ENCODE data around the gene DBF4B.
"Not testable (repeated sequence)": the region's sequence is repeated elsewhere in the genome, so short reads cannot be mapped to it uniquely, and the experiment has no call there.

The DBF4B gene, protein sequence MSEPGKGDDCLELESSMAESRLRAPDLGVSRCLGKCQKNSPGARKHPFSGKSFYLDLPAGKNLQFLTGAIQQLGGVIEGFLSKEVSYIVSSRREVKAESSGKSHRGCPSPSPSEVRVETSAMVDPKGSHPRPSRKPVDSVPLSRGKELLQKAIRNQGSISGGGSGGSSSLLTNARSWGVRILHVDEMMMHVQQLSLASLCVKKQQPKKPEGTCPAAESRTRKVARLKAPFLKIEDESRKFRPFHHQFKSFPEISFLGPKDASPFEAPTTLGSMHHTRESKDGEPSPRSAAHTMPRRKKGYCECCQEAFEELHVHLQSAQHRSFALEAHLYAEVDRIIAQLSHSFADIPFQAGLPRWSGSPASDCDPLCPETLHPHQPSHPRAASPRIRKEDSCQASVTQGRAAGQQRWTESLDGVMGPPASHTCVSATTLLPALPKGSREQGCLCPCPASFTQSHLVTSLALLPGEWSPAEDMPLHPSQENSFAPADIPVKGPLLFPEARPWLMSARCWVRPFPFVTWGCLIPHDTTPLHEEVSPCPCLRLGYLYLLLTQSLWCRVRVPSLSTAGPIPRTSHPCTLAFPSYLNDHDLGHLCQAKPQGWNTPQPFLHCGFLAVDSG

DNA sequence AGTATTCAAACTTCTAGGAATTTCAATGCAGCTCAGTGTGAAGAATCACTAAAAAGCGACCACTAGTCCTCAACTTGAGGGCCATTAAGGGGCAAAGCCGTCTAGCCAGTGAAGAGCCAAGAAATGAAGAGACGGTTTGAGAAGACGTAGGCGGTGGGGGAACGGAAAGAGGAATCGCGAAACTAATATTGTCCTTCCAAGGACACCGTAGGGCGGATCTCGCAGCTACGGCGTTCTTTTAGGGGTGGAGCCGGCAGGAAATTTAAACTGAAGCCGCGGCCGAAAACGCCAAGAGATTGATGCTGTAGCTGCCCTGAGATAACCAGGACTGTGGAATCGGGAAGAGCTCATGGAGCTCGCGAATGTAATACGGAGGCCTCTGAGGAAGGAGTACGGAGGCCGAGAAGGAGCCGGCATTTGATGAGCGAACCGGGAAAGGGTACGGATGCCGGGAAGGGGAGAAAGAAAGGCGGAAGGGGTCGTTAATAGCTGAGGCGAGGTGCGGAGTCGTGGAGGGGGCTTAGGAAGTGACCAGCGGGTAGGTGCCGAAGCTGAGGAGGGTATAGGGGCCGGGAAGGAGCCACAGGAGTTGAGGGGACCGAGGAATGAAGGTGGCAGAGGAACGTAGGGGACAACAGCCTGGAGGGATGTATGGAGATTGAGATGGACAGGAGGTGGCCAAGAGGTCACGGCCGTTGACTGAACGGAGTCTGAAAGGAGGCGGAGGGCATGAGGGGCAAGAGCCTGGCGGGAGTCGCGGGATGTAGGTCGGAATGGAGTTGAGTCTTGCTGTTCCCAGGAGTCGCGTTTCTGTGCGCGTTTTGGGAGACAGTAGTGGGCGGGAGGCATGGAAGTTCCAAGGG lies at the start of gene DBF4B:
Gene DBF4B (plus strand): TSS at position 265 of the 863 bp plus-strand sequence. CDS start 156 bp downstream, at position 421.
- peak; percentile 94 for DNase-seq (ENCODE audit: low read depth)

DNA sequence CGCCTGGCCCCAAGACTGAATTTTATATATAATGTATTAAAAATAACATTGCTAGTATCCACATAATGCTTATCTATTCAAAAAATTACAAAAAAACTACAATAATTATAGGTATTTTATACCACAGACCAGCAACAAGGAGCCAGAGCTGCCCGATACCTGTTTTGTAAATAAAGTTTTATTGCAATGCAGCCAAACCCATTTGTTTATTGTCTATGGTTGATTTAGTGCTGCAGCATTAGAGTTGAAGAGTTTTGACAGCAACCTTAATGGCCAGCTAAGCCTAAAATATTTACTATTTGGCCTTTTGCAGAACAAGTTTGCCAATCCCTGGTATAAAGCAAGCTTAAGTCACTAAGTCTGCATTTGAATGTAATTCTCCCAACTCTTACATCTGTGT lies 46.6 kb upstream of the DBF4B start:
- no peak for DNase-seq (ENCODE audit: low read depth)

DNA sequence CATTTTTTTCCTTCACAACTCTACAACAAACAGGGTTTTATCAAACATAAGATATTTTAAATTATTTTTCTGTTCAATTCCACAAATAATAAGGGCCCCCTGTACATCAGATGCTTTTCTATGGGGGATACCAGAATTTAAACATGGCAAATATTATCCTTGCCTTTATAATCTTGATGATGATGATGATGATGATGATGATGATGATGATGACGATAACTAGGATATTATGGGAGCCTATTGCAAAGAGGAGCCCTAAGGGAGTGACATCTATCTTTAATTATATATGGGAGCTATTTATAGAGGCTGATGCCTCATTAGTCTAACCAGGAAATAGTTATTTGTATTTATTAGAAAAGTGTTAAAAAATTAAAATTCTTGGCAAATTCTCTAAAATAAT lies 45.4 kb upstream of the DBF4B start:
- DNase-seq (ENCODE audit: low read depth), result no peak

DNA sequence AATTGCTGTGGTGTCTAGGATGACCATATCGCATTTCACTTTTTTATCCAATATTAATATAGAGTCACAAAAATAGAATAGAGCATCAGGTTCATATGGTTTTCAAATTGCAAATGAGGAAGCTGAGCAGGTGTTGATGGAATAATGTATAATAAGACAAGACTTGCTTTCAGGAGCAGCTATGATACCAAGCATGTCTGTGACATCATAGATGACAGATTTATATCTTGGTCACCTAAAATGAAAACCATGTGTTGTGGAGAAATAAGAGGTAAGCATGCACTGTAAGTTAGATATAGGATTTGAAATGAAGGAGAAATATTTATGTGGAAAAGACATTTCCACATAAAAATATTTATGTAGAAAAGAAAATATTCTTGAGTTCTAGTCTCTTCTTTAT lies 43.6 kb upstream of the DBF4B start:
- no peak for DNase-seq (ENCODE audit: low read depth)

DNA sequence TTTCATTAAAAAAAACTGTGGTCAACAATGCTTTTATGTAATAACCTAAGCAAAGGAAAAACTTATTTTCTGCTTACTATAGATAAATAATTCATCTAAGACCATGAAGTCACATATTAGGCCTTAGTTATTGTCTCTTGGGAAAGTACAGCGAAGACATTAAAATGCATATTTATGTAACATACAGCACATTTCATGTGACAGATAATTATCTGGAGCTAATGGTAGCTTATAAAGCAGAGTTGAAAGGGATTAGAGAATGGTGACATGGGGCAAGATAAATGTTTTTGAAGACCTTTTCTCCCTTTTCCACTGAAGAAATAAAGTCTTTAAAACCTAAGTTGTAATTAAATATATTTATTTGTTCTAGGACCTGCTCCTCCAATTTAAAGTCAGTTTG lies 42.5 kb upstream of the DBF4B start:
- DNase-seq (ENCODE audit: low read depth), result no peak

DNA sequence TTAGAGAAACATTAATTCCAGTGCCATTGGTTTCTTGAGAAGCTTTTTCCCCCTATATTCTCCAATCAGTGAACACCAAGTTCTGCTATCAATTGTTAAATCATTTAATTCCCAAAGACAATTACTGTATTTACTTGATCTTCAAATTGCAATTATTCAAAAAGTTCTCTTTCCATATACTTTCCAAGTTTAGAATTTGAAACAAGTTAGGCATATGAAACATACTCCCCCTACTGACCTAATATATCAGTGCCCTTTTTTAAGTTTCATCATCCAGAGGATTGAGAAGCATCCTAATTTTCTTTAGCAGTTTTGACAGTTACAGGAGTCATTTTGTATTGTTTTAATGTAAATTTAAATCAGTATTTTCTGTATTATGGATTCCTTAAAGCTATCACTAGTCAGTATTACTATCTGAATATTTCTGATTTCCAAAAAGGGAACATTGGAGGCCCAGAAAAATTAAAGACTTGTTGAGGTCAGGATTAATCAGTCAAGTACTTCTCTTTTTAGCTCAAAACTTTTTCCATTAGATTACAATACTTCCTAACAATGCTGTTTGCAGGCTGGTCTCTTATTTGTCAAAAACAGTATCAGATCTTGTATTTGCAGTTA lies 35.9 kb upstream of the DBF4B start:
- DNase-seq (ENCODE audit: low read depth), result peak; percentile 31

DNA sequence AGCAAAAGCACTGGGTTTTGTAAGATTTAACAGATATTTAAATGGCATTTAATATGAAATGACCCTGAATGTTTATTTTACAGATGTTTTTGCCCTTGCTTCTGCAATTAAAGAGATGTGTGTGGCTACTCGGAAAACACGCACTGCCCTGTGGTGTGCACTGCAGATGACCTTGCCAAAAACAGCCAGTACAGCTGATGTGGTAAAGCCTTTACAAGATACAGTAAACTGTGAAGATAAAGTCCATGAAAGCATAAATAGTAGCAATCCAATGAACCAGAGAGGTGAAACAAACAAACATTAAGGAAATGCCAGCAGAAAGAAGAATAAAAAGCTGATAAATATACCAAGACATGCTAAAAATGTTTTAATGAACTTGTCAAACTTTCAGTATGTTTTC lies 34.6 kb upstream of the DBF4B start:
- DNase-seq (ENCODE audit: low read depth), result no peak

DNA sequence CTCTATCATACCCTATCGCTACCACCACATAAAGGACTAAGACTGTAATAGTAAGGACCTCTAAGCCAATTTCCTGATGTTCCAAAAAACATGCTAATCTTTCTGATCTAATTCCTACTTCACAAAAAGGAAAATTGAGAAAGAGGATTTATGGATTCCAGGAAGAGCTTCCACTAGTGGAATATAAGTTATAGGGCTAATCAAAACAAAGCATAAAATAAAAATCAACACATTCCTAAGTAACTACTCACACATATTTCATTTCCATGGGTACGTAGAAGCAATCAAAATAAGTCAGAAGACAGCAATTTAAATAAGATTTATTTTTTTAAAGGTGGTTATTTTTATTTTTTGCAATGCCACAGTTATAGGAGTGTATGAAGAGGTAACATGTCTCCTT lies 31.3 kb upstream of the DBF4B start:
- DNase-seq (ENCODE audit: low read depth), result peak; percentile 35

DNA sequence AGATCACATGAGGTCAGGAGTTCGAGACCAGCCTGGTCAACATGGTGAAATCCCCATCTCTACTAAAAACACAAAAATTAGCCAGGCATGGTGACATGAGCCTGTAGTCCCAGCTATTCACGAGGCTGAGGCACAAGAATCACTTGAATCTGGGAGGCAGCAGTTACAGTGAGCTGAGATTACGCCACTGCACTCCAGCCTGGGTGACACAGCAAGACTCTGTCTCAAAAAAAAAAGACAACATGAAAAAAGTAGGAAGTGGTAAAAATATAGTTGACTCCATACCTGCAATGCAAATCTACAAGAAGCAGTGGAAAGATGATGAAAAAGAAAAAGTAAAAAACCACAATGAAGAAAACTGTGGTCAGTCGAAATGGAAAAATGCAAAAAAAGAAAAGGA lies 25.2 kb upstream of the DBF4B start:
- DNase-seq (ENCODE audit: low read depth), result not testable (repeated sequence)

DNA sequence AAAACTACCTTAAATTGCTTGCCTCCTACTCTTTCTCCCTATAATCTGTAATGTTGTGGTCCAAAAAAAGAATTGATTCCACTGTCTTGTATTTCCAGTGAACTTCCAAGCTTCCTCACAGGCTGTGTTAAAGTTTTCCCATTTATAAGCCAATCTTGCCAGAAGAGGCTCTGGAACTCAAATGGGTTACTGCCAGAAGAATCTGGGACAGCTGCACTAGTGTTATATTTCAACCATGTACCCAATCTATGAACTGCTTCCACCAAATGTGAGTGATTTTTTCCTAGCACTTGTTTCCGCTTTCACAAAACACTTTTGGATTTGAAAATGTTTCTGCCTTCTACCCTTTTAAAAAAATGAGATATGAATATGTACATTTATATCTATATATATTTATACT lies 20.7 kb upstream of the DBF4B start:
- no peak for DNase-seq (ENCODE audit: low read depth)

DNA sequence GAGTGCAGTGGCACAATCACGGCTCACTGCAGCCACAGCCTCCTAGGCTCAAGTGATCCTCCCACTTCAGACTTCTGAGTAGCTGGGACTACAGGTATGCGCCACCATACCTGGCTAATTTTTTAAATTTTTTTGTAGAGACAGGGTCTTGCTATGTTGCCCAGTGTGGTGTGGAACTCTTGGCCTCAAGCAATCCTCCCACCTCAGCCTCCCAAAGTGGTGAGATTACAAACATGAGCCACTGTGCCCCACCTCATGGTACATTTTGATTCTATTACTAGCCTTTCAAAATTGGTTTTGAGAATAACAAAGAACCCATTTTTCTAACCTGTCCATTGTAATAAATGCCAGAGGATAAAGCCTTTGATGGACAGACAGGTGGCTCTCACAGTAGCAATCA lies 20.3 kb upstream of the DBF4B start:
- no peak for DNase-seq (ENCODE audit: low read depth)

DNA sequence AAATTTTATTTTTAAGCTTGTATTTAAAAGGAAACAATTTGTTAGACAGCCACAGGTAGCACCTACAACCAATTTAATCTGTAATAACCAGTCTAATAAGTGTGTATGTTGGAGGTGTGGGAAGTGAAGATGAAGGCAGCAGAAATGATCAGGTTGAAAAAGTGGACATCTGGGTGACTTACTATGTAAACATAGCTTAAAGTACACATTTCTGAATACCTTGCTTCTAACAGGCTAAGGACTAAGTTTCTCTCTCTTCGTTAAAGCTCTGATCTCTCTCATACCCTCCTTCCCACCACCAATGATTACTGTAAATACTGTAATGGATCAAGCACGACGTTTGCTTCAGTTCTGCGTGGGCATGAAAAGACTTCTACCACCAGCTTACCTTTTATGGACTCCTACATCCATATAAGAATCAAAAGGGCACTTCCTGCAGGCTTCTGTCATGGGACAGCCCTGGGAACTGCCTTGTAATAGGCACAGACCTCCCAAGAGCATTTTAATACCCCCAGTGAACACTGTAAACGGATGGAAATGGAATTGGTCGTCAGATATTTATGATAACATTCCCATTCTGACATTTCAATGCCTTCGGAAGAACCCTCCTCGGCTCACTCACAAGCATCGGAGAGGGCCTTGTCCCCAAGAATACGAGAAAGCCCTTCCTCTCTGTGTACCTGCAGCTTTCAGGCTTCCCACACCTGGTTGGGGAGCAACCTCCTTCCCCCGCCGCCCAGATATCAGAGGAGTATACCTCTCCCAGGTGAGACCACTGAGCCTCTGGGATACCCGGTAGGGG lies 19.6 kb upstream of the DBF4B start:
- no peak for DNase-seq (ENCODE audit: low read depth)

DNA sequence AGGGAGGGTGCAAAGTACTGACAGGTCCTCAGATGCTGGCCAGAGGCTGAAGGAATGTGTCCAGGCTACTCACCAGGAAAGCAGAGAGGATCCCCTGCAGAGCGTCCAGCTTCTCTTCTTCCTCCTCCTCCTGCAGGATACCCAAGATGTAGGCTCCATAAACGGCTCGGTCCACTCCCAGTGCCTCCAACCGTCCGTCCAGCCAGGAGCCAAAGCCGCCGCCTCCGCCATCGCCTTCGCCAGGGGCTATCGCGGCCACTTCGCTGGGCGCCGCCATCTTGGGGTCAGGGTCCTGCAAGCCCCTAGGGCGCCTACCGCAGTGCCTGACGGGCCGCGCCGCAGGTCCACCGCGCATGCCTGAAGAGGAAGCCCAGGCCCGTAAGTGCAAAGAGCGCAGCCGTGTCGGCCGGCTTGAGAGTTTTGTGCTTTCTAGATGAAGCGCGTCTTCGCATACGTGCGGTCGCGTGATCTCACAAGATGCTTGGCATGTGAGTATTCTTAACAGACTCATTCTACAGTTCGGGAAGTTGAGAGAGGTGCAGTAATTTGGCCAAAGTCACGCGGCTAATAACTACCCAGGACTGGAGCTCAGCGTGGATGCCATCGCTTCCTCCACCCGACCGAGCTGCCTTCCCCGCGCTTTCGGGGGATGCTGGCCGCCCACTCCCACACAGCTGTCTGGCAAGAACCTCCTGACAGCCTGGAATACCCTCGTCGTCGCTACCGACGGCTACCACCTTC lies 18.8 kb upstream of the DBF4B start, which contains the start of gene CCDC43:
Gene CCDC43 (minus strand): TSS at position 300 of the 741 bp plus-strand sequence. CDS start 23 bp downstream, at position 277.
- DNase-seq (ENCODE audit: low read depth), result peak; percentile 94

DNA sequence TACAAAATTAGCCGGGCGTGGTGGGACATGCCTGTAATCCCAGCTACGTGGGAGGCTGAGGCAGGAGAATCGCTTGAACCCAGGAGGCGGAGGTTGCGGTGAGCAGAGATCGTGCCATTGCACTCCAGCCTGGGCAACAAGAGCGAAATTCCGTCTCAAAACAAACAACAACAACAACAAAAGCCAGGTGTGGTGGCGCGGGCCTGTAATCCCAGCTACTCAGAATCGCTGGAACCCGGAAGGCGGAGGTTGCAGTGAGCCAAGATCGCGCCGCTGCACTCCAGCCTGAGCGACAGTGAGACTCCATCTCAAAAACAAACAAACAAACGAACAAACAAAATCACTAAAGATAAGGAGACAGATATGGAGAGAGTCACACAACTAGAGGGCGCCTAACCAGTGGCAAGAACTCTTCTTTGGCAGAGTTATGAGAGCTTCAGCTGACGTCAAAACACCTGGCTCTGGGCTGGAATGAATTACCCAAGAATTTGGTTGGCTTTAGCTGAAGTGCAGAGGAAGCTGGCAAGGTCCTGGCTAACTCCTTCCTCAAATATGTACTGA lies 17.6 kb upstream of the DBF4B start:
- DNase-seq (ENCODE audit: low read depth), result peak; percentile 31

DNA sequence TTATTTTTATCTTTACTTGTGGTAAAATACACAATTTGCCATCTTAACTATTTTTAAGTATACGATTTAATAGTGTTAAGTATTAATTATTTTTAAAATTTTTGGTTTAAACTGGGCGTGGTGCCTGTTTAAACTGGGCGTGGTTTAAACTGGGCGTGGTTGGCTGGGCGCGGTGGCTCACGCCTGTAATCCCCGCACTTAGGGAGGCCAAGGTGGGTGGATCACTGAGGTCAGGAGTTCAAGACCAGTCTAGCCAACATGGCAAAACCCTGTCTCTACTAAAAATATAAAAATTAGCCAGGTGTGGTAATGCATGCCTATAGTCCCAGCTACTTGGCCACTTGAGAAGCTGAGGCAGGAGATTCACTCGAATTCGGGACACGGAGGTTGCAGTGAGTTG lies 14.9 kb upstream of the DBF4B start:
- no peak for DNase-seq (ENCODE audit: low read depth)

DNA sequence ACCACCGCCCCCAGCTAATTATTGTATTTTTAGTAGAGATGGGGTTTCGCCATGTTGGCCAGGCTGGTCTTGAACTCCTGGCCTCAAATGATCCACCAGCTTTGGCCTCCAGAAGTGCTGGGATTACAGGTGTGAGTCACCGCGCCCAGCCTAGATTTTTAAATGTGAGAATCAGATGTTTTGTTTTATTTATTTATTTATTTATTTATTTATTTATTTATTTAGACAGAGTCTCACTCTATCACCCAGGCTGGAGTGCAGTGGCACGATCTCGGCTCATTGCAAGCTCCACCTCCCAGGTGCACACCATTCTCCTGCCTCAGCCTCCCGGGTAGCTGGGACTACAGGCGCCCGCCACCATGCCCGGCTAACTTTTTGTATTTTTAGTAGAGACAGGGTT lies 8.2 kb upstream of the DBF4B start:
- not testable (repeated sequence) for DNase-seq (ENCODE audit: low read depth)

DNA sequence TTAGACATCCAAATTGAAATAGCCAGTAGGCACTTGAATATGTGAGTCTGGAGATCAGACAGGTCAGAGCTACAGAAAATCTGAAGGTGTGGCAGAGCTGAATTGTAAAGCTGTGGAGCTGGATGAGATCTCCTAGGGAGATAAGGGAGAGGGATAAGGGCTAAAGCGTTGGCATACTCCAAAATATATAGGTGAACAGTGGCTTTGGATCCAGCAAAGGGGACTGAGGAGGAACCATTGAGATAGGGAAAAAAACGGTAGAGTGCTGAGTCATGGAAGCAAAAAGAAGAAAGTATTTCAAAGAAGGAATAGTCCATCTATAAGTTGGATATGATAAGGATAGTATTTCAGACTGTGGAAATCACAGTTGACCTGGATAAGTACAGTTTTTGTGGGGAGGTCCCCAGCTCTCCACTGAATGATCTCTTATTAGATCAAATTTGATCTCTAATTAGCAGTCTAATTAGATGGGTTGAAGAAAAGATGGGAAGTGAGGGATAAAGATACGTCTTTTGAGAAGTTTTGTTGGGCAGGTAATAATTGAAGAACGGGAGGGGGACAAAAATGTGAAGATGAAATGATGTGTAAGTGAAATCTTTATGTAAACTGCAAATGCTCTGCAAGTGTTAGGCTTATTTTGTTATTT lies 587 bp upstream of the DBF4B start:
- no peak for DNase-seq (ENCODE audit: low read depth)

DNA sequence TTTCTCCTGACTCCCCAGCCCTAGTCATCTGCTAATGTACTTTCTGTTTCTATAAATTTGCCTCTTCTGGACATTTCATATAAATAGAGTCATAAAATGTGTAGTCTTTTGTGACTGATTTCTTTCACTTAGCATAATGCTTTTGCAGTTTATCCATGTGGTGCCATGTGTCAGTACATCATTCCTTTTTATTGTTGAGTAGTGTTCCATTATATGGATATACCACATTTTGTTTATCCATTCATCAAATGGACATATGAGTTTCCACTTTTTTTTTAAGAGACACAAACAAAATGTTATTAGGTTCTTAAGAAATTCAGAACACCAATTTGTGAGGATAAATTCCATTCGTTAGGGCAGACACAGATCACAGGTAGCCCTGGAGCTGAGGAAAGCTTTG lies 11.0 kb downstream of the DBF4B start:
- DNase-seq (ENCODE audit: low read depth), result no peak

DNA sequence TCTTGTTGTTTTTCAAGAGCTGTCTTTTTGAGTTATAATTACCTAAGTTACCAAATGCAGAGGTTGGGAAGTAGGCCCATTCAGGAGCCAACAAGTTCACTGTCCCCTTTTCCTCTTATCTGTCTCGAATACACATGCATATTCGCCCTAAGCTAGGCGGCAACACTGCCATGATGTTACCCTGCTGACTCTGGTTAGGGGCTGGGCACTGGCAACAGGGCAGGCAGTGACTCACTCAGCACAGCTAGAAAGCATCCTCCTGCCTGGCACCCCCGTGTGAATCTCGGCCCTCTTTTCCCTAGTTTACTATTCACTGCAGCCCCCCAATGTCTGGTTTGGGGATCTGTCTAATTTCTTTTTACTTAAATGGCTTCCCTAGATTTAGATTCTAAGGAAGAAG lies 13.8 kb downstream of the DBF4B start:
- DNase-seq (ENCODE audit: low read depth), result no peak

DNA sequence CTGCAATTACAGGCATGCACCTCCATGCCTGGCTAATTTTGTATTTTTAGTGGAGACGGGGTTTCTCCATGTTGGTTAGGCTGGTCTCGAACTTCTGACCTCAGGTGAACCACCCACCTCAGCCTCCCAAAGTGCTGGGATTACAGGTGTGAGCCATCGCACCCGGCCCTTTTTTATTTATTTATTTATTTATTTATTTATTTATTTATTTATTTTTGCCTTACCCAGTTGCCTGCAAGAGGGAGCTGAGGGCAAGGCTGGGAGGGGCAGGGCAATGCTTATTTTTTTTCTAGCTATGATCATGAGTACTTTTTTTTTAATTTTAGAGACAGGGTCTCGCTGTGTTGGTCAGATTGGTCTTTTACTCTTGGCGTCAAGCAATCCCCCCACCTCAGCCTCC lies 17.7 kb downstream of the DBF4B start:
- DNase-seq (ENCODE audit: low read depth), result not testable (repeated sequence)

All from amniotic epithelial cell (primary cell).